ENCODE data around the gene OOEP.

OOEP gene

GRCh38 chr6:73389854-73390253 lies 20.2 kb upstream of the OOEP start:
- Histone ChIP-seq H3K4me2 (ENCODE audit: low read depth, low read length, poor library complexity, severe bottlenecking) (no peak overlapping the region), H3K27me3 (ENCODE audit: insufficient read depth, low read length, poor library complexity, severe bottlenecking) (no peaks in the 10 kb centered on the region), H3K4me3 (ENCODE audit: low read length, poor library complexity, severe bottlenecking) (no peak overlapping the region), H3K4me1 (ENCODE audit: insufficient read depth, low read length, poor library complexity, severe bottlenecking) (no peaks in the 10 kb centered on the region), H4K20me1 (ENCODE audit: insufficient read depth, low read length, poor library complexity, severe bottlenecking) (no peaks in the 10 kb centered on the region), H2AFZ (ENCODE audit: low read length) (no peak overlapping the region), H3K36me3 (ENCODE audit: insufficient read depth, low read length) (no peaks in the 10 kb centered on the region), H3K9me2 (replicated peaks; ENCODE audit: low read depth, low read length) (no peaks in the 10 kb centered on the region), H3K9ac (ENCODE audit: low read depth, low read length, poor library complexity, severe bottlenecking) (no peak overlapping the region), H3K9me3 (ENCODE audit: insufficient read depth, low read depth, low read length) (no peaks in the 10 kb centered on the region), H3K79me2 (ENCODE audit: insufficient read depth, low read length) (no peaks in the 10 kb centered on the region), H3F3A (ENCODE audit: low read depth) (no peaks in the 10 kb centered on the region)
- no peak for TF ChIP-seq EZH2phosphoT487 (IDR thresholded peaks at IDR 0.05; ENCODE audit: borderline replicate concordance)
- TF ChIP-seq CTCF (conservative IDR thresholded peaks at IDR 0.05; ENCODE audit: low read length): no peak

- Histone ChIP-seq H3K9me3 (ENCODE audit: insufficient read depth, low read depth, low read length) (no peaks in the 10 kb centered on the region), H3K36me3 (ENCODE audit: insufficient read depth, low read length) (no peaks in the 10 kb centered on the region), H4K20me1 (ENCODE audit: insufficient read depth, low read length, poor library complexity, severe bottlenecking) (no peaks in the 10 kb centered on the region), H3K4me2 (ENCODE audit: low read depth, low read length, poor library complexity, severe bottlenecking) (peak overlapping the region; percentile 63), H3F3A (ENCODE audit: low read depth) (no peaks in the 10 kb centered on the region), H2AFZ (ENCODE audit: low read length) (peak overlapping the region; percentile 80), H3K9ac (ENCODE audit: low read depth, low read length, poor library complexity, severe bottlenecking) (peak overlapping the region; percentile 47), H3K9me2 (replicated peaks; ENCODE audit: low read depth, low read length) (no peaks in the 10 kb centered on the region), H3K4me1 (ENCODE audit: insufficient read depth, low read length, poor library complexity, severe bottlenecking) (no peaks in the 10 kb centered on the region), H3K27me3 (ENCODE audit: insufficient read depth, low read length, poor library complexity, severe bottlenecking) (no peaks in the 10 kb centered on the region), H3K79me2 (ENCODE audit: insufficient read depth, low read length) (no peaks in the 10 kb centered on the region), H3K4me3 (ENCODE audit: low read length, poor library complexity, severe bottlenecking) (peak overlapping the region; percentile 71)
- TF ChIP-seq CTCF (conservative IDR thresholded peaks at IDR 0.05; ENCODE audit: low read length) (peak; percentile 41), EZH2phosphoT487 (IDR thresholded peaks at IDR 0.05; ENCODE audit: borderline replicate concordance) (no peak)
Measured at GRCh38 chr6:73388800-73389512, 19.3 kb upstream of the OOEP start.

GRCh38 chr6:73388433-73388799 lies 18.7 kb upstream of the OOEP start:
- Histone ChIP-seq H3K9me3 (ENCODE audit: insufficient read depth, low read depth, low read length) (no peaks in the 10 kb centered on the region), H3K79me2 (ENCODE audit: insufficient read depth, low read length) (no peaks in the 10 kb centered on the region), H3K4me2 (ENCODE audit: low read depth, low read length, poor library complexity, severe bottlenecking) (peak overlapping the region; percentile 63), H2AFZ (ENCODE audit: low read length) (peak overlapping the region; percentile 80; the same call in 1 of the 2 replicates), H3K9ac (ENCODE audit: low read depth, low read length, poor library complexity, severe bottlenecking) (no peak overlapping the region), H3K27me3 (ENCODE audit: insufficient read depth, low read length, poor library complexity, severe bottlenecking) (no peaks in the 10 kb centered on the region), H3K4me1 (ENCODE audit: insufficient read depth, low read length, poor library complexity, severe bottlenecking) (no peaks in the 10 kb centered on the region), H3K36me3 (ENCODE audit: insufficient read depth, low read length) (no peaks in the 10 kb centered on the region), H3K9me2 (replicated peaks; ENCODE audit: low read depth, low read length) (no peaks in the 10 kb centered on the region), H4K20me1 (ENCODE audit: insufficient read depth, low read length, poor library complexity, severe bottlenecking) (no peaks in the 10 kb centered on the region), H3F3A (ENCODE audit: low read depth) (no peaks in the 10 kb centered on the region), H3K4me3 (ENCODE audit: low read length, poor library complexity, severe bottlenecking) (peak overlapping the region; percentile 71)
- no peak for TF ChIP-seq CTCF (conservative IDR thresholded peaks at IDR 0.05; ENCODE audit: low read length)

Data from Loucy (cell line).